Activated naive CD8-positive, alpha-beta T cell treated with anti-CD3 and anti-CD28 coated beads, Interleukin-2, amount 50 U/mL, for 24 hours (primary cell): ENCODE data around the gene SNTB2.

Experiments
- ATAC-seq: fragments of 150-1000 bp; cut with Tn5 transposase; one replicate; pipeline ENCODE4 v1.10.0; 2021
- DNase-seq: peaks from one replicate; pipeline ENCODE4 v3.0.0; 2021
- H3K27ac Mint-ChIP-seq: one replicate; pipeline ENCODE4 v1.8.0; 2021; ENCODE audit warnings: mild to moderate bottlenecking, mixed read lengths
- H3K27me3 Mint-ChIP-seq: one replicate; pipeline ENCODE4 v1.8.0; 2021; ENCODE audit warnings: mixed read lengths
- H3K36me3 Mint-ChIP-seq: one replicate; pipeline ENCODE4 v1.8.0; 2021; ENCODE audit warnings: low read depth, mixed read lengths
- H3K4me1 Mint-ChIP-seq: one replicate; pipeline ENCODE4 v1.8.0; 2021; ENCODE audit warnings: mixed read lengths
- H3K4me3 Mint-ChIP-seq: one replicate; pipeline ENCODE4 v1.8.0; 2021; ENCODE audit warnings: mild to moderate bottlenecking, moderate library complexity, mixed read lengths
- H3K9me3 Mint-ChIP-seq: one replicate; pipeline ENCODE4 v1.8.0; 2021; ENCODE audit warnings: mixed read lengths

The SNTB2 gene

DNA sequence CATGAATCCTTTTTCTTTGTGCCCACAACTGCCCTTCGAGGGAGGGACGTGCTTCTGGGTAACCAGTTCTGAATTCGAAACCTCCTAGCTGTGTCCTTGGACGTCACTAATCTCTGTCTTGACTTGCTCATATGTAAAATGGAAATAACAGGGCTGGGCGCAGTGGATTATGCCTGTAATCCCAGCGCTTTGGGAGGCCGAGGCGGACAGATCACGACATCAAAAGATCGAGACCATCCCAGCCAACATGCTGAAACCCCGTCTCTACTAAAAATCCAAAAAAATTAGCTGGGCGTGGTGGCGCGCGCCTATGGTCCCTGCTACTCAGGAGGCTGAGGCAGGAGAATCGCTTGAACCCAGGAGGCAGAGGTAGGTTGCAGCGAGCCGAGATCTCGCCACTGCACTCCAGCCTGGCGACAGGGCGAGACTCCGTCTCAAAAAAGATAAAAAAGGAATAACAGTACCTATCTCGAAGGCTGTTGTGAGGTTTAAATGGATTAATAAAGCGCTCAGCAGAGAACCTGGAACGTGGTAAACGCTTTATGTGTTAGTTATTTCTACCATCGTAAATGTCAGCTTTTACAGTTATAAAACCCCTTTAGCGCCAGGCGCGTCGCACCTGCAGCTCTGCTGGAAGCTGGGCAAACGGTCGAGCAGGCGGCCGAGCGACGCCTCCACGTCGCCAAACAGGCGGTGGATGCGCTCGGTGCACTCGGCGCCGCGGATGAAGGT, 151.8 kb downstream of the SNTB2 start:
- no peak for DNase-seq

DNA sequence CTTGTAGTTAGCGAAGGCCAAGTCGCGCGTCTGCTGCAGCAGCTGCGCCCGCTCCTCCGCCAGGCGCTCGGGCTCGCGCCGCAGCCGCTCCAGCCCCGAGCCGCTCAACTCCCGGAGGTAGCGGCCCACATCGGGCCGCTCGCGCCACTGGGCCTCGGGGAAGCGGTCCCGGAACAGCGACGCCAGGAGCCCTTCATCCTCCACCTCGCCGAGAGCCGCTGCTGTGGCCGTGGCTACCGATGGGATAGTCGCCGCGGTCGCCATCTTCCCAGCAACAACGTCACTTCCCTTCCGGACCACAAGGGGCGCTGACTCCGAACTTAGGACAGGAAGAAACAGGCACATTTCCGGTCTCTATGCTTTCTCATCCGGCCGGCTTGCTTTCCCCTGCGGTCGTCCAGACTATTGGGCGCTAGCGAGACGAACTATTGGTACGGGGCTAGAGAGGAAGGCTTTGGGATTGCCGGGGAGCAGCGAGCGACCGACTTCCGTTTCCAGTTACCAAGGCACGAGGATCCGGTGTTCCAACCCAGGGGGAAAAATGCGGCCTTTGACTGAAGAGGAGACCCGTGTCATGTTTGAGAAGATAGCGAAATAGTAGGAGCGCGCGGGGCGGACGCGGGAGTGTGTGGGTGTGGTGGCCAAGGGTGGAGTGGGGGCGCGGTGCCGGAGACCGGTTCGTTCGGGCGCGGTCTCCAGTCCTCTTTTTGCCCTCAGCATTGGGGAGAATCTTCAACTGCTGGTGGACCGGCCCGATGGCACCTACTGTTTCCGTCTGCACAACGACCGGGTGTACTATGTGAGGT, 152.5 kb downstream of the SNTB2 start, which contains the start of the genes COG8 and NIP7:
COG8 (minus strand) TSS at position 276 of the 806 bp plus-strand sequence; CDS start at position 264, 12 bp downstream.
NIP7 (plus strand) TSS at position 484 of the 806 bp plus-strand sequence; CDS start at position 542, 58 bp downstream.
- no peaks in the 10 kb centered on the region for H3K9me3 Mint-ChIP-seq
- peak; percentile 97 for ATAC-seq
- peaks cover 41% of the 10 kb centered on the region for H3K4me1 Mint-ChIP-seq
- H3K36me3 Mint-ChIP-seq: peaks cover 48% of the 10 kb centered on the region
- H3K27me3 Mint-ChIP-seq: no peaks in the 10 kb centered on the region
- peak; percentile 93 for DNase-seq
- H3K4me3 Mint-ChIP-seq: peak within 1 kb of the TSS; percentile 99
- peak within 1 kb of the TSS; percentile 100 for H3K27ac Mint-ChIP-seq

More for the DNA sequence above, 151.8 kb downstream of the SNTB2 start:
- peak overlapping the region; percentile 100 for H3K27ac Mint-ChIP-seq
- no peak for ATAC-seq
- H3K4me3 Mint-ChIP-seq: peak overlapping the region; percentile 99
- H3K4me1 Mint-ChIP-seq: peaks cover 43% of the 10 kb centered on the region
- no peaks in the 10 kb centered on the region for H3K9me3 Mint-ChIP-seq
- H3K27me3 Mint-ChIP-seq: no peaks in the 10 kb centered on the region
- peaks cover 49% of the 10 kb centered on the region for H3K36me3 Mint-ChIP-seq

DNA sequence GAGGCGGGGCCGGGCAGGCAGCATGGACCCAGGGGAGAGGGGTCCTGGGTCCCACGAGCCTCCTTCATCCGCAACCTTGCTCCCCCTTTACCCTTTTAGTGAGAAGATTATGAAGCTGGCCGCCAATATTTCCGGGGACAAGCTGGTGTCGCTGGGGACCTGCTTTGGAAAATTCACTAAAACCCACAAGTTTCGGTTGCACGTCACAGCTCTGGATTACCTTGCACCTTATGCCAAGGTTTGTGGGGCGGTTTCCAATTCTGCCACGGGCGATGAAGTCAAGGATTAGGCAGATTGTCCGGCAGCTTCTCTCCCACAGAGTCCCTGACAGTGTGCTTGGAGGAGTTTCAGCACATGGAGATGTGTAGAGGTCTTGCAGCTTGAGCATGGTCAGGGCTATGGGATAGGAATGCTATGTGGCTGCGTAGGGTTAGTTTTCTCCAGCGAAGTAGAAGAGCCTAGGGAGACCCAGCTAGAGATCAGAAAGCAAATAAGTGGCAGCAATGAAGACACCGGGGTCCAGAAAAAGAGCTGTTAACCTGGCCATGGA, 153.2 kb downstream of the SNTB2 start:
- peak overlapping the region; percentile 100 for H3K27ac Mint-ChIP-seq
- ATAC-seq (no peak), DNase-seq (peak; percentile 40)
- H3K27me3 Mint-ChIP-seq: no peaks in the 10 kb centered on the region
- peaks cover 47% of the 10 kb centered on the region for H3K36me3 Mint-ChIP-seq
- no peaks in the 10 kb centered on the region for H3K9me3 Mint-ChIP-seq
- H3K4me1 Mint-ChIP-seq: peaks cover 43% of the 10 kb centered on the region
- H3K4me3 Mint-ChIP-seq: peak overlapping the region; percentile 99

DNA sequence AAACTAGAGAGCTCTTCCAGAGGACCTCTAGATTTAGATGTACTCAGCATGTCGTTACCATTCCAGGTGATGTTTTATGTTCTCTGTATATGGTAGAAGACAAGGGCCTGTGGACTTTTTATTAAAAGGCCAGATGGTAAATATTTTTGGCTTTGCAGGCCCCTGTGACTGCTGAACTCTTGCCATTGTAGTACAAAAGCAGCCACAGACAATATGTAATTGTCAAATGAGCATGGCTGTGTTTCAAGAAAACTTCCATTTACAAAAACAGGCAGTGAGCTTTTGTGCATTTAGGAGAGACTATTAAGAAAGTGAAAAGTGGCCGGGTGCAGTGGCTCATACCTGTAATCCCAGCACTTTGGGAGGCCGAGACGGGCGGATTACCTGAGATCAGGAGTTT, 157.2 kb downstream of the SNTB2 start:
- no peaks in the 10 kb centered on the region for H3K9me3 Mint-ChIP-seq
- H3K27me3 Mint-ChIP-seq: no peaks in the 10 kb centered on the region
- no peak for ATAC-seq
- H3K27ac Mint-ChIP-seq: no peak overlapping the region
- peaks cover 52% of the 10 kb centered on the region for H3K36me3 Mint-ChIP-seq
- DNase-seq: no peak
- H3K4me1 Mint-ChIP-seq: peaks cover 35% of the 10 kb centered on the region
- no peak overlapping the region for H3K4me3 Mint-ChIP-seq

DNA sequence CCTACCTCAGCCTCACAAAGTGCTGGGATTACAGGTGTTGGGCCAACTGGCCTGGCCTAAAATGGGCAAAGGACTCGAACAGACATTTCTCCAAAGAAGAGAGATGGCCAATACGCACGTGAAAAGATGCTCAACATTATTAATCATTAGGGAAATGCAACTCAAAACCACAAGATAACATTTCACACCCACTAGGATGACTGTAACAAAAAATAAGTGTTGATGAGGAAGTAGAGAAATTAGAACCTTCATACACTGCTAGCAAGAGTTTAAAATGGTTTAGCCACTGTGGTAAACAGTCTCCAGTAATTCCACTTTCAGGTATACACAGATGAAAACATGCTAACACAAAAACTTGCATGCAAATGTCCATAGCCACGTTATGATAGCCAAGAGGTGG, 159.0 kb downstream of the SNTB2 start:
- Mint-ChIP-seq H3K27ac (peak overlapping the region; percentile 10), H3K4me3 (no peak overlapping the region), H3K9me3 (no peaks in the 10 kb centered on the region), H3K27me3 (no peaks in the 10 kb centered on the region), H3K36me3 (peaks cover 44% of the 10 kb centered on the region), H3K4me1 (peaks cover 24% of the 10 kb centered on the region)
- no peak for ATAC-seq
- DNase-seq: no peak

DNA sequence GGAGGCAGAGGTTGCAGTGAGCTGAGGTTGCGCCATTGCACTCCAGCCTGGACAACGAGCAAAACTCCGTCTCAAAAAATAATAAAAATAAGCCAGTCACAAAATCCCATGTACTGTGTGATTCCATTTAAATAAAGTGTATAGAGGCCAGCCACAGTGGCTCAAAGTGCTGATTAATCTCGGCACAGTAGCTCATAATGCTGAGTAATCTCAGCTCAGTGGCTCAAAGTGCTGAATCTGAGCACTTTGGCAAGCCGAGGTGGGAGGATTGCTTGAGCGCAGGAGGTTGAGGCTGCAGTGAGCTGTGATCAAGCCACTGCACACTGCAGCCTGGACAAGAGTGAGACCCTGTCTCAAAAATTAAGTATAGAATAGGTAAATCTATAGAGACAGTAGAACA, 159.7 kb downstream of the SNTB2 start:
- peaks cover 36% of the 10 kb centered on the region for H3K36me3 Mint-ChIP-seq
- H3K27ac Mint-ChIP-seq: no peak overlapping the region
- no peaks in the 10 kb centered on the region for H3K9me3 Mint-ChIP-seq
- DNase-seq (no peak), ATAC-seq (no peak)
- H3K27me3 Mint-ChIP-seq: no peaks in the 10 kb centered on the region
- H3K4me3 Mint-ChIP-seq: no peak overlapping the region
- peaks cover 17% of the 10 kb centered on the region for H3K4me1 Mint-ChIP-seq

DNA sequence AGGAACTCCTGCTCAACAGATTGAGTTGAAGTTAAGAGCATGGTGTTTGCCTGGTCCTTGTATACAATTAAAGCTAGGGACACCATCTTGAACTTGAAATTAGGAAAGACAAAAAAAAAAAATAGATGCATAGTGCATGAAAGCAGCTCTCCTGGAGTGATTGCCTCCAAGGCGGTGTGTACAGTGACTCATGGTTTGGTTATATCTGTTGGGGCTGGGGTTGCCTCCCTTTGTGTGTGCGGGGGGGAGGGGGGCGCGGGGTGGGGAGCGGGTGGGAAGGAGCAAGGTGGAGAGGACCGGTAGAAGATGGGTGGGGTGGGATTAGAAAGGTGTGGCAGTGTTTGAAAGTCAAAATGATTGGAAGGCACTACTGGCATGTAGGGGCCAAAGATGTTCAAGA, 161.3 kb downstream of the SNTB2 start:
- peaks cover 12% of the 10 kb centered on the region for H3K4me1 Mint-ChIP-seq
- H3K36me3 Mint-ChIP-seq: peaks cover 32% of the 10 kb centered on the region
- ATAC-seq (no peak), DNase-seq (no peak)
- H3K27ac Mint-ChIP-seq: no peak overlapping the region
- no peaks in the 10 kb centered on the region for H3K27me3 Mint-ChIP-seq
- H3K9me3 Mint-ChIP-seq: no peaks in the 10 kb centered on the region
- H3K4me3 Mint-ChIP-seq: no peak overlapping the region

DNA sequence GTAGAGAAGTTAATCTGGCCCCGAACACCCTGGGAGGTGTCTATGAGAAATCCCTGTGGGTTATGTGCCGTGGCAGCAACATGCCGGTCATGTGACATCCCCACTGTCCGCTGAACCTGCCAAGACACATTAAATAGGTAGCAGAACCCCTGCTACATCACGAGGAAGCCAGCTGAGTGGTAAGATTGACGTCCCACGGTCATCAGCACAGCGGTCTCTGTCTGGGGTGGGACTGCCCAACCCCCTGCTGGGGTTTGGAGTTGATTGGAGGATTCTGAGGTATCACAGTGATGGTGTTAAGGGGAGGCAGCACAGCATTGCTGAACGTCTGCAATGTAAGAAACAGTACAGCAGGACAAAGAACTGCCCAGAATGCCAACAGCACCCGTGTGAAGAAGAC, 162.6 kb downstream of the SNTB2 start:
- Mint-ChIP-seq H3K27ac (no peak overlapping the region), H3K36me3 (peaks cover 26% of the 10 kb centered on the region), H3K27me3 (no peaks in the 10 kb centered on the region), H3K4me1 (peaks cover 12% of the 10 kb centered on the region), H3K4me3 (no peak overlapping the region), H3K9me3 (no peaks in the 10 kb centered on the region)
- ATAC-seq: no peak
- DNase-seq: no peak

DNA sequence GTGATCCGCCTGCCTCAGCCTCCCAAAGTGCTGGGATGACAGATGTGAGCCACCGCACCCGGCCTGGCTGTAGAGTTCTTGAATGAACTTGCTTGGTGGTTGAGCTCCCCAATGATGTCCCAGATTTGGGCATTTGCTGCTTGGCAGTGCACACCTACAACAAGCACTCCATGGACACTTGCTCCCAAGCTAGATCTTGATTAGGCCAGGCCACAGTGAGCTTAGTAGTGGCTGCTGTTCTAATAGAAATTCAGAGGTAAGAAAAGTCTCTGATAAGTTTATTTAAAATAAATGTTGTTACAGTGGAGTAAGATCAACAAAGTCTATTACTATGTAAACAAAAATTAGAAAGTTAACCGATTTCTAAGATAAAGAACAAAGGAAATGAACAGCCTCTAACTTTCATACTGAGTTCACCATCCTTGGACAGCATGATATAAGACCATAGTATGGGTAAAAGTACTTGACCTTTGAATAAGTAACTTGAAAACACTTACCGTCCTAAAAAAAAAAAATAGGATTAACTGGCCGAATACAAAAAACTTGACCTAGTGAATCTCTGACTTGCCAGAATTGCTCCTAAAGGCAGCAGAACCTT, 163.7 kb downstream of the SNTB2 start:
- Mint-ChIP-seq H3K27me3 (no peaks in the 10 kb centered on the region), H3K4me1 (peaks cover 6% of the 10 kb centered on the region), H3K9me3 (no peaks in the 10 kb centered on the region), H3K4me3 (no peak overlapping the region), H3K27ac (no peak overlapping the region), H3K36me3 (peaks cover 28% of the 10 kb centered on the region)
- ATAC-seq (no peak), DNase-seq (no peak)

DNA sequence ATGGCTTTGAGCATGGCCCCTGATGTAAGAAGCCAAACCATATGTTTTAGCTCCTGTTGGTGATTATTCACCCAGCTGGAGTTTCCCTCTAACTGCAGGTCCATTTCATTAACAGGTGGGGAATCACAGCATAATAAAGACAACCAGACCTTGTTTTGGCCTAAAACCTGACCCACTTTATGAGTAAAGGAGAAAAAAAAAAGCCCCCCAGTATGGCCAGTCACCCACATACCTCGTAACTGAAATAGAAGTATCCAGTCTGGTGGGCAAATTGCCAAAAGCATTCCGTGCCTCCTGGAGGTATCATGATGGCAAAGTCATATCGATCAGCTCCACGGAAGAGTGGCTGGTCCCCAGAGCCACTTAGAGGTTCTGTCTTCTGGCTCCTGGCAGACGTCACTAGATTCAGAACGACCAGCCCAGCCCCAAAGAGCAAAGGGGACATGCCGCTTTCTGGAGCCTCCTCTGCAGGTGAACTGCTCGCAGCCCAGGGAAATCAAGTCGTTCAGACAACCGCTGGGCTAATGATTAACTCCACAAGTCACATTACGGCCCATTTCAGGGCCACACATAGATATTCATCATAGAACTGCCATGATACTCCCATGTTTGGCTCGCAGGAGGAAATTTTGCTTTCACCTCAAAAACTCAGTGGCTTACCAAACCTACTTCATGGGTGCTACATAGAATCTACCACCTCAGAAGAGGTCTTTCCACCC, 164.5 kb downstream of the SNTB2 start, which contains the start of gene TMED6:
TMED6 (minus strand) TSS at position 478 of the 719 bp plus-strand sequence; CDS start at position 445, 33 bp downstream.
- ATAC-seq (no peak), DNase-seq (no peak)
- Mint-ChIP-seq H3K4me3 (no peak within 1 kb of the TSS), H3K27ac (no peak within 1 kb of the TSS), H3K27me3 (no peaks in the 10 kb centered on the region), H3K9me3 (no peaks in the 10 kb centered on the region), H3K36me3 (peaks cover 33% of the 10 kb centered on the region), H3K4me1 (no peaks in the 10 kb centered on the region)
